Urinary bladder (tissue), 4 donors: ENCODE results near the gene RFTN1. TPM values are rescaled to one million over a fixed set of nuclear protein-coding genes. Genes with fewer than 3 reads are reported as not detected.

ENCODE experiments used
- DNase-seq: peaks from one replicate; pipeline ENCODE4 v3.0.0-alpha.2; 2015; ENCODE audit errors: extremely low spot score
- H3K27ac ChIP-seq: one replicate; pipeline ENCODE4 v1.5.1; 2013; ENCODE audit warnings: low read depth, mild to moderate bottlenecking, moderate library complexity
- H3K36me3 ChIP-seq: one replicate; pipeline ENCODE4 v1.6.1; 2013; ENCODE audit warnings: mild to moderate bottlenecking, moderate library complexity; ENCODE audit not compliant: insufficient read depth
- H3K4me1 ChIP-seq: one replicate; pipeline ENCODE4 v1.6.1; 2013; ENCODE audit warnings: mild to moderate bottlenecking, moderate library complexity; ENCODE audit not compliant: insufficient read depth
- H3K4me3 ChIP-seq: one replicate; pipeline ENCODE4 v1.5.1; 2013; ENCODE audit warnings: low read depth, low read length
- WGBS: extraction: QIAGEN DNeasy Blood & Tissue Kit; methylation state at CpG from one replicate; pipeline ENCODE4 v1.1.7; 2013; 5-methylcytosine and 5-hydroxymethylcytosine counted together
- polyA plus RNA-seq: library from polyadenylated mRNA; stranded (reverse); fragments of 200-250 nt; gene quantifications from one replicate; pipeline ENCODE4 v1.2.3, GENCODE V29; 2013
- total RNA-seq: library from RNA; depleted of rRNA; stranded (reverse); fragments of >200 nt; gene quantifications from one replicate; pipeline ENCODE4 v1.2.3, GENCODE V29; 2014
- donor health status: healthy with polysubstance abuse.
- donor health status: healthy.

Gene RFTN1
- total and polyA plus RNA-seq, 2 donors = 26.3 to 26.7 TPM

DNA sequence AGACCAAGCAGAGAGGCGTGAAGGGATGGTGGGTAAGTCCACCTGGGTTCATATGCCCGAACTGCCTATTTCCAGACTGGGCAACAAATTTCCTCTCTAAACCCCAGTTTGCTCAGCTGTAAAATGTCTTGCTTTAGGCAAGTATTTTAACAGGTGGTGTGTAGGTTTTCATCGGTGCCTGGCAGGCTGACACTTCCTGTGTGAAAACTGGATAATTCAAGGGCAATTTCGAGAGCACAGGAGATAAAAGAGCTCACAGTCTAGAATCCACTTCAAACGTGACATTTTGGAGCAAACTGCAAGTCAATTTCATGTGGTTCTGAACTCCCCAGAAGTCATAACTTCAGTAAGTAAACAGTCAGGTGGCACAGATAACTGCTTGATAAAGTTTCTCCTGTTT lies 136.3 kb downstream of the RFTN1 start:
- Histone ChIP-seq H3K27ac (no peak overlapping the region), H3K4me1 (no peaks in the 10 kb centered on the region), H3K4me3 (no peak overlapping the region), H3K36me3 (no peaks in the 10 kb centered on the region)
- WGBS = 71% methylated on average over 5 of the region's 5 CpGs
- no peak for DNase-seq

DNA sequence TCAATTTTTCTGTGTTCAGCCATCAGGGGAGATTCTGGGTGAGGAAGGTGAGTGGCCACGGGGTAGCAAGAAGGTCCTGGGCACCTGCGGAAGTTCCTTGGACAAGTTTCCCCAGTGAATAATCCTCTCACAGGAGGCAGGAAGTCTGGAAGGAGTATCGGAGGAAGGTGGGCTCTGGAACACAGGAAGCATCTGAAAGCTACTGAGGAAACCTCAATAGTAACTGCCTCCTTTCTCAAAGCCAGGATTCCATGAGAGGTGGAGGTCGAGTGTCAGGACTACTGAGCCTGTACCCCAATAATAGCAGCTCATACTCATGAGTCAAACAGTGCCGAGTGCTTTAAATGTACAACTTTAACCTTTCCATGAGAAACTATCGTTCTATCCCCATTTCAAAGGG lies 137.6 kb downstream of the RFTN1 start:
- no peak for DNase-seq
- H3K4me1 ChIP-seq = no peaks in the 10 kb centered on the region
- no peak overlapping the region for H3K4me3 ChIP-seq
- whole genome bisulfite sequencing = 80% methylated on average over 6 of the region's 6 CpGs
- H3K36me3 ChIP-seq = no peaks in the 10 kb centered on the region
- H3K27ac ChIP-seq = no peak overlapping the region

DNA sequence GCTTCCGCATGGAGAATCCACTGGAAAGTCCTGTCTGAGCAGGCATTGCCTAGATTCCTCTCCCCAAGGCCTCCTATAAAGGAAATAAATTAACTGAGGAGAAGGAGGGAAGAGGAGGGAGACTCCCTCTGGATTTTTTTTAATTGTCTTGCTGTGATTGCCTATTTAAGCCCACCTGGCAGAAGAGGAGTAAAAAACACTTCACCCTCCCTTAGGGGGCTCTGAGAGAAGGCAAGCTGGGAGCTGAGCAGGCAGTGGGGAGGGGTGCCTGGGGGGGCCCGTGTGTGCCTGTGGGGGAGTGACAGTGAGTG lies 138.6 kb downstream of the RFTN1 start:
- no peaks in the 10 kb centered on the region for H3K4me1 ChIP-seq
- H3K27ac ChIP-seq = no peak overlapping the region
- no peaks in the 10 kb centered on the region for H3K36me3 ChIP-seq
- DNase-seq = no peak
- 59% methylated on average over 2 of the region's 2 CpGs for WGBS
- H3K4me3 ChIP-seq = no peak overlapping the region

DNA sequence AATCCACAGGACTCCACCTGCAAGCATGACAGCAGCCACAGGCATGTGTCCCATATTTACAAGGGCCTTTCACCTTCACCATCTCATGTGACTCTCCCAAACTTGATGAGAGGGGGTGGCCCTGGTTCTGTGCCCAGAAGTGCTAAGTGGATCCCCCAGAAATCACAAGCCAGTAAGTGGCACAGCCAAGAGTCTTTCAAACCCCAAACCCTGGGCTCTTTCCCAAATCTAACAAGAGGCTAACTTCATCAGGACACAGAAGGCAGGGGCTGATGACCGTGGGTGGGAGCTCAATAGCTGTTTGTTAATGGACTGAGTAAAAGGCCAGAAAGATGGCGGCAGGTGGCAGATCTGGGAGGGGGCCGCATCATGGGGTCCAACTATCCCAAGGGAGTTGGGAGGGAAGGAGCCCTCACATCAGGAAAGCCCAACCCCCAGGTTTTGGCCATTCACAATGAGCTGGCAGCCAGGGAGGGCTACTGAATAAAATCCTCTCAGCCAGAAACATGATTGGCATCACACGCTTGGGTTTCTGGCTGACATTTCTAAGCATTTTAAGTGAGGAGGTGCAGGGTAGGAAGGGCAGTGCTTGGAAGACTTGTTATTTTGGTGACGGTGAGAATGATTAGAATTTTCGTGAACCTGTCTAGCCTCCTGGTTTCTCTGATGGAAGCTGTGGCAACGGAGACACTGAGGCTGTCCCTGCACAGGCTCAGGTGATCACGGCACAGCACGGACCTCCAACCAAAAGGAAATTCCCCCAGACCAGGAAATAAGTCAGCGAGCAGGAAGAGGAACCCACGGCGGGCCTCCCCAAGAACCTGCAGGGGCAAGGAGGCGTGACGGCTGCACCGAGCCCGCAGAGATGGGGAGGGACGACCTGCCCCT lies 139.2 kb downstream of the RFTN1 start:
- DNase-seq = no peak
- Histone ChIP-seq H3K36me3 (no peaks in the 10 kb centered on the region), H3K27ac (no peak overlapping the region), H3K4me1 (no peaks in the 10 kb centered on the region), H3K4me3 (no peak overlapping the region)
- WGBS = 87% methylated on average over 17 of the region's 17 CpGs

DNA sequence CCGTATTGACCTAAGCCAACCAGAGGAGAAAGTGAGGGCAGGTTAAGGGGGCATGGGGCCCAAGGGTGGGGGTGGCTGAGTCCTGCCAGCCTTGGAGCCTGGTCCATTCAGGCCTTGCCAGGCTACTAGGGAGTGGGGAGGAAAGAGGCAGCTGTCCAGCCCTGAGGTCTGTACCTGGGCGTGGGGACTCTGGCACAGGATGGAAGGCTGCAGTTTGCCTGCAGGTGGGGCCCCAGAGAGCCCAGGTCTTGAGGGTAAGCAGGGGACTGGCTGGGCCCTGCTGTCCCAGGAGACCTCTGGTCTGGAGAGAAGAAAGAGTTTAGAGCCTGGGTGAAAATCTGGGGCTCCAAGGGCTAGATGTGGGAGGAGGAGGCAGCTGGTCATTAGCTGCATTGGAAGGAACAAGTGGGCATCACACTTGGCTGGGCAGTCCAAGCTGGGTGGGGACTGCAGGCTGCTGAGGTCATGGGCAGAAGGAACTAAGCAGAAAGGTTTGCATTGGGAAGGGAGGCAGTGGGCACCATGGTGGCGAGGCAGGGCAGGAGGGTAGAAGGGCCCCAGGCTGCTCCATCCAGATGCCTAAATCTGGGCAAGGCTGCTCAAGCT lies 140.1 kb downstream of the RFTN1 start:
- WGBS = 87% methylated on average over 3 of the region's 3 CpGs
- Histone ChIP-seq H3K27ac (no peak overlapping the region), H3K36me3 (no peaks in the 10 kb centered on the region), H3K4me3 (no peak overlapping the region), H3K4me1 (no peaks in the 10 kb centered on the region)
- no peak for DNase-seq

DNA sequence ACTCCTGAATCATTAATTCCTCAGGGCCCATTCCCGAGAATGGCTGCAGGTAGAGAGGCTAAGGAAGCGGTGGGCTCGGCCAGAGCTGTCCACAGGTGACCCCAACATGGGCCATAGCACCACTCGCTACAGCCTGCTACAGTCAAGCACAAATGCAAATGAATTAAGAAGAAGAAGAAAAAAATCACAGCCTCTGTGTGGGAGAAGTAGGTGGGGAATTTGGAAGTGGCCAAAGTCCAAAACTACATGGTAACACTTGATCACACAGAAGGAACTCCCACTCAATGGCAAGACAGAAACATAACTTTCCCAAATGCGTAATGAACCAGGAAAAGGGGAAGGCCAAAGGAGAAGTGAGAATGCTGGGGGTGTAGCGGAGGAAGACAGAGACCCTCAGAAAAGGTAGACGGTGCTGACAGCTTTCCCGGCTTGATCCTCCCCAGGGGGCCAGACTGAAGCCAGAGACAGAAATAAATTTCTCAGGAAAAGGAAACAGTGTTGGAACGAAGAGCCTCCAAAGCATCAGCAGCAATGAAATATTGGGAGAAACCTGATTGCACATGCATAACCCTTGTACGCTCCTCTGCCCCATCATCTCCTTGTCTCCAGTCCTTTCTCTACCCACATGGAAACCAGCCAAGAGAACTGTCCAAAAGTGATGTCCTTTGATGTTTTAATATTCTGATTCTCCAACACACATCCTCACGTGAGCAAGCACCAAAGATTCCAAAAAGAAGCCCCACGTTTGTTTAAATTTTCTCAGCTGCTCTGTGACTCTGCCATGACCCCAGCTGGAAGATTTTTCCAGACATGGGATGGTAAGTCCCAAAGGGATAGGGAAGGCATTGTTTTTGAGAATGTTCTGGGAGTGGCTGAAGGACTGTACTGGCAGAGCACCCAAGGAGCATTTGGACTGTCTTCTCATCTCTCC lies 140.9 kb downstream of the RFTN1 start:
- 70% methylated on average over 12 of the region's 12 CpGs for WGBS
- DNase-seq = no peak
- Histone ChIP-seq H3K36me3 (no peaks in the 10 kb centered on the region), H3K4me1 (no peaks in the 10 kb centered on the region), H3K4me3 (no peak overlapping the region), H3K27ac (no peak overlapping the region)

DNA sequence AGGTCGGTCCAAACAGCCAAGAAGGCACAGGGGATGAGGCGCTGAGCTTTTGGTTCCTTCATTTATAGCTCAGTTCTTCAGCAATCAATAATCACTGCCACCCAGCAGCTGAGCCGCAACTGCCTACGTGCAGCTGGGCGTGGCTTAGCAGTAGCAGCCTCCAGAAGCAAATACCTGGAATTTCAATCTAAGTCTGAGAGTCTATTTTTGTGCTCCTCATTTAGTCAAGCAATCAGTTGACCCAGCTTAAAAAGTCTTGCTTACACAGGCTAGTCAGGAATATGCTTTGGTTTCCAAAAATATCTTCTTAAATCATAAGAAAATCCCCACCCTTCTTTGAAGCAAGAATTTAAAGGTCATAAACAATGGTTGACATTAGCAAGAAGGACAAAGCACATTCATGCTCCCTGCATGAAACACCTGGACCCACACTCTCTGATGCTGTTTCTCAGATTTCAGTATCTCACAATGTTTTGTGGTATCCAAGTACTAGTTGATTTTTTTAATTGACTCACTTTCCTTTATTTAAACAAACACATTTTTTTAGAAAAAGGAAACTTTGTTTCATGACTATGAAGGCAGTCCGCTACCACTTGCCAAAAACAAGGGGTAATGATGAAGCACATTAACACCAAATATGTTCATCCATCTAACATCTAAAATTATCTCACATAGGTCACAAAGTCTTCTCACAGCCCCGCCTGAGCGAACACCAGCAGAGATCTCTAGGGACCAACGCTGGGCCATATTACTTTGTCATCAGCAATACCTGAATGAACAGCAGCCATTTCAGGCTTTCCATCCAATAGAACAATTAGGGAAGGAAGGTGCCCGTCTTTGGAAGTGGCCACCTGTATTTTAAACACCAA lies 142.4 kb downstream of the RFTN1 start:
- Histone ChIP-seq H3K4me3 (no peak overlapping the region), H3K4me1 (no peaks in the 10 kb centered on the region), H3K27ac (no peak overlapping the region), H3K36me3 (no peaks in the 10 kb centered on the region)
- no peak for DNase-seq
- 70% methylated on average over 10 of the region's 10 CpGs for WGBS

DNA sequence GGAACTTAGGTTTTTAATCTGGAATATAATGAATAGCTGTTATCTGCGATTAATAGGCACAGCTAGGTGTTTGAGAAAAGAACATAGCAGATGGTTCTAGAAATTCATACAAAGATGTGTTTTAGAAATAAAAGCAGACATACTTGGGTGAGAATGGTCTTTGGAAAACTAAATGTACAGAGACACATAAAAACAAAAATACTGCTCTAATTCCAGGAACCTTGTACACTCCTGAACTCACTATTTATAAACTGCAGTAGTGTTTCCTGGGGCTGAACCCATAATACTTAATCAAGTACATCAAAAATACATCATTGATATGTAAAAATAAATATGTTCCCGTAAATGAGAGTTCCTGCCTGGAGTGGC lies 143.0 kb downstream of the RFTN1 start:
- H3K4me3 ChIP-seq = no peak overlapping the region
- no peaks in the 10 kb centered on the region for H3K4me1 ChIP-seq
- H3K27ac ChIP-seq = no peak overlapping the region
- 83% methylated on average over 2 of the region's 2 CpGs for WGBS
- H3K36me3 ChIP-seq = no peaks in the 10 kb centered on the region
- no peak for DNase-seq

DNA sequence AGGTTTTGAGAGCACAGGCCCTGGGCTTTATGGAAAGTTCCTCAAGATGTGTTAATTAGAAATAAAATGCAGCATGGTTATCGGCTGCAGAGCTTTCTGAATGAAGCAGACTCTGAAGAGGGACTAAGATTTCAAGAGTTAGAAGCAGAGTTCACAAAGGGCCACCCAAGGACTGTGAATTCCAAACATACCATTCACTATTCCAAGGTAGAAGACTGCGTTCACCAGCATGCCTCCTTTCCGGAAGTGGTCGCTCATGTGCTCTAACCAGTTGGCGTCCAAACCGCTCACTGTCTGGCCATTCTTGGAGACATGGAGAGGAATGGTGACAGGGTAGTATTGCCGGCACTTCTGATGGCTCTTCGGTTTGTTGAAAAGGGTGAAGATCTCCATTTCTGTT lies 143.6 kb downstream of the RFTN1 start:
- Histone ChIP-seq H3K27ac (no peak overlapping the region), H3K4me3 (no peak overlapping the region), H3K36me3 (no peaks in the 10 kb centered on the region), H3K4me1 (no peaks in the 10 kb centered on the region)
- no peak for DNase-seq
- WGBS = 91% methylated on average over 8 of the region's 8 CpGs

DNA sequence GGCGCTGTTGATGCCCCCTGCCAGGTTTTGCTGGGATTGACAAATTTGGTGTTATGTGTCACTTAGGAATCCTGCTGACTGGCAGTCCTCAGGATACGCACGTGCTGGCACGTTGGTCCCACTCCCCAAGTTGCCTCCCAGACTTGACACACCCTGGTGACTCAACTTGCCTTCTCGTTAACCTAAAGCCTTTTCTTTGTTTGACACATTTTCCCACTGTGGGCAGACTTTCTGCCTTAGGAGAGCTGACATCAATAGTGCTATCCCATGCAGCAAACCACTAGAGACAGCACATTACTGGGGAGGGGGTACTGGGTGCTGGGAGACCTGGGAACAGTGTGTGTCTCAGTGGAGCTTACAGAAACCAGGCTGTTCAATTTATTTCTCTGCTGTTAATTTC lies 144.2 kb downstream of the RFTN1 start:
- Histone ChIP-seq H3K36me3 (no peaks in the 10 kb centered on the region), H3K4me1 (no peaks in the 10 kb centered on the region), H3K27ac (no peak overlapping the region), H3K4me3 (no peak overlapping the region)
- WGBS = 86% methylated on average over 5 of the region's 5 CpGs
- DNase-seq = no peak

DNA sequence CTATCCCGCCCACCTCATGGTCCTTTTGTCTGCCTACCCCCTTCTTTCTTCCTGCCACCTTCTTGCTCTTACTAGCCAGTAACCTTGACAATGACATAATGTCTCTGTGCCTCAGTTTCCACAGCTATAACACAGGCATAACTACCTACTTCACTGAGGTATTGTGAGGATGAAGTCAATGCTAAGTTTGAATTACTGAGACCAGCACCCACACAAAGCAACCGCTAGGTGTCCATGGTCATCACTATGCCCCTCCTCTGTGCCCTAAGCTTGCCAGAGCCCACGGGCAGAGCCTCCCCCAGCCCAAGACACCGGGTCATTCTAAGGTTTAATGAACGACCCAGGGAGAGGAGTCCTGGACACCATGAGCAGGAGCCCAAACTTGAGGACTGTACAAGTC lies 146.9 kb downstream of the RFTN1 start:
- no peaks in the 10 kb centered on the region for H3K4me1 ChIP-seq
- DNase-seq = no peak
- H3K27ac ChIP-seq = no peak overlapping the region
- no peak overlapping the region for H3K4me3 ChIP-seq
- H3K36me3 ChIP-seq = no peaks in the 10 kb centered on the region
- WGBS = 74% methylated on average over 5 of the region's 5 CpGs

DNA sequence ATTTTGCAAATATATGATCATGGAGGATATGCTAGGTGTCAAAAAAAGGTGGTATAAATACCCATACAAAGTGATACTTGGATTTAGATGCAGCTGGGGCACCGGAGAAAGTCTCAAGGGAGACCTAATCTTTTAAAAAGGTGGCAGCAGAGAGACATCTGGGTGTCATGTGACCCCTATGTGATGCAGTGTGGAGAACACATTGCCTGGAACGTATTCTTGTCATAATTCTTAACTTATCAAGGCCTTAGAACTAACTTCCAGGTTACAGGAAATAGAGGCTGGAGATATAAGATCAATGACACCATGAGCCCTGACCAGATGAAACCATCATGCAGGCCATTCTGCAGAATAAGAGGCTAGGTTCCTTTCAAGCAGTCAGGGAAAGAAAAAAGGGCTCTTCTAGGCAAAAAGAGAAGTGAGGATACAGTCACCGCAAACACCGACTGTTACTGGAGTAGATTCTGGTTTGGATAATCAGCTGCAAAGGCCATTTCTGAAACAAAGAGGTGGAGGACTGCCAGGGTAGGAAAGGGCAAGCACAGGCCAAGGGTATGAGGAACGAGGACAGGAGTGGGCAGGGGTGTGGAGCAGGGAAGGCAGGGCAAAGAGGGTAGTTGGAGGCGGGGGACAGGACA lies 147.9 kb downstream of the RFTN1 start:
- 80% methylated on average over 6 of the region's 6 CpGs for WGBS
- Histone ChIP-seq H3K27ac (no peak overlapping the region), H3K4me3 (no peak overlapping the region), H3K36me3 (no peaks in the 10 kb centered on the region), H3K4me1 (no peaks in the 10 kb centered on the region)
- no peak for DNase-seq

DNA sequence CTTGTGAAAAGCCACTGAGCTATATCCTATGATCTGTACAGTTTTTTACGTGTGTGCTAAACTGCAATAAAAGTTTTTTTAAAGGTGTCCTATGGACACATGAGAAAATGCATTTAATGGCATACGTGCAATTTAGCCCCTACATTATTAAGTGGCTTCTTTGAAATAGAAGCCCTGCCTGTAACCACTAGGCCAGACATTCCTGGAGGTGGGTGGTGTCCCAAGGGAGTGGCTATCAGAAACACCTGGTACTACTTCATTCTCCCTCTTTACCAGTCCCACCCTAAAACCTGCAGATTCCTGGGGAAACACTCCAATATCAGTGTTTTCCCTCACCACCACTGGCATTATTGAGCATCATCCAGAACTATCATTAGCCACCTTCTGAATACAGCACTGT lies 148.5 kb downstream of the RFTN1 start:
- Histone ChIP-seq H3K4me1 (no peaks in the 10 kb centered on the region), H3K4me3 (no peak overlapping the region), H3K36me3 (no peaks in the 10 kb centered on the region), H3K27ac (no peak overlapping the region)
- no peak for DNase-seq
- 77% methylated on average over 2 of the region's 2 CpGs for WGBS
